ENCODE results near the gene CCDC188. TPM values are rescaled to one million over a fixed set of nuclear protein-coding genes. Genes with fewer than 3 reads are reported as not detected.

The CCDC188 gene
- total RNA-seq = 1.00 TPM
- long read RNA-seq = 0 reads

DNA sequence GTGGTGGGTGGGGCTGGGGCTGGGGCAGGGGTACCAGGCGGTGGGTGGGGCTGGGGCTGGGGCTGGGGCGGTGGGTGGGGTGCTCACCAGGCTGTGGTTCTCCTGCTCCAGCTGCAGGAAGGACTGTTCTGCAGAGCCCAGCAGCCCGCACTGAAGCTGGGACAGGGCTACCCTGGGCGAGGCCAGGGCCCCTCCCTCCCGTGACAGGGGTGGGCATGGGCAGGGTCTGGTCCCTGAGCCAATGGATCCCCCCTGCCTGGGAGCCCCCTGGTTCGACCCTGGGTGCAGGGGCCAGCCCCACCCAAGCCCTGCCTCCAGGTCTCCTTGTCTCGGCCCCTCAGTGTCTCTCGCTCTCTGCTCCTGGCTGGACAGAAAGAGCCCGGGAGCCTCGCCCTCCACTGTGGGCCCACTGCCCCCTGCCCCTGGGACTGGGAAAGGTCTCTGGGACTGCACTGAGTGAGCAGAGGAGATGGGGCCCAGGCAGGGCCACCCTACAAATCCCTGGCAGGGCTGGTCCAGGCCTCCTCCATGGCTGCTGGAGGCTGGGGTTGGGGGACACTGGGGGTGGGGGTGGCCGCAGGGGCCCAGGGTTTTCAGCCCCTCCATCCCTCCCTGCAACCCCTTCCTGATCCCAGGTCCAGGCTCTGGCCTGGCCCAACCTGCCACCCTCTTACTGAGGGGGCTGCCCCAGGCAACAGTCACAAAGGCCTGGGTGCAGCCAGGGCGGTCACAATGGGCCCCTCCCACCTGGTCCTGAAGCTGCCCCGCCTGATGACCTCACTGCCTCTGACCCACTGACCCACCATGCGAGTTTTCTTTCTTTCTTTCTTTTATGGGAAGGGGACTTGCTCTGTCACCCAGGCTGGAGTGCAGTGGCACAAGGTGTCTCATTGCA lies at the start of gene CCDC188:
TSS of gene CCDC188 (minus strand) at position 675 of the 895 bp plus-strand sequence. CDS start at position 606, 69 bp downstream.
- DNase-seq (ENCODE audit: low spot score) = no peak

DNA sequence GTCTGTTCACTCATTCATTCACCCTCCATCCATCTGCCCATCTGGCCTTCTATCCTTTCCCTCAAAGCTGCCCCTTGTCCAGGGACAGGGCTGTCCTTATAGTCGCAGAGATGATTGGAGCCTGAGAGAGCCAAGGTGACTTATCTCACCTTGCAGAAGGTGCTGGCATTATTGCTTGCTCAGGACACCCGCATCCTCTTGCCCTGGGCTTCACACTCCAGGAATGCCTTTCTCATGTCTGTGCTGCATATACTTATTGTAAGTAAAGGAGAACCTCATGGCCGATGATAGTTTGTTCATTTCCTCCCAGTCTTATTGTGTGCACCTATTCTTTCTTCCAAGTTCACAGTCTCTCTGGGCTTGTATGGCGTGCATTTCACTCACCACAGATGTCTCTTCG lies 49.1 kb upstream of the CCDC188 start:
- no peak for DNase-seq (ENCODE audit: low spot score)

DNA sequence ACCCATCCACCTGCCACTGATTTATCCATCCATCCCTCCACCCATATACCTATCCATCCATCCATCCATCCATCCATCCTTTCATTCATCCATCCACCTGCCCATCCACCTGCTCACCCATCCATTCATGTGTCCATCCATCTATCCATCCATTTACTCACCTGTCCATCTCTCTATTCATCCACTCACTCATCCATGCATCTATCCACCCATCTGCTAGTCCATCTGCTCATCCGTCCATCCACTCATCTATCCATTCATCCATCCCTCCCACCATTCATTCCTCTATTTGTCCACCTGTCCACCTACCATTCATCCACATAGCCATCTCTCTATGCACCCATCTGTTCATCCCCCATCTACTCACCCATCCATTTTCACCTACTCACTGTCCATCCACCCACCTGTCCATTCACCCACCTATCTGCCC lies 48.6 kb upstream of the CCDC188 start:
- DNase-seq (ENCODE audit: low spot score) = no peak

DNA sequence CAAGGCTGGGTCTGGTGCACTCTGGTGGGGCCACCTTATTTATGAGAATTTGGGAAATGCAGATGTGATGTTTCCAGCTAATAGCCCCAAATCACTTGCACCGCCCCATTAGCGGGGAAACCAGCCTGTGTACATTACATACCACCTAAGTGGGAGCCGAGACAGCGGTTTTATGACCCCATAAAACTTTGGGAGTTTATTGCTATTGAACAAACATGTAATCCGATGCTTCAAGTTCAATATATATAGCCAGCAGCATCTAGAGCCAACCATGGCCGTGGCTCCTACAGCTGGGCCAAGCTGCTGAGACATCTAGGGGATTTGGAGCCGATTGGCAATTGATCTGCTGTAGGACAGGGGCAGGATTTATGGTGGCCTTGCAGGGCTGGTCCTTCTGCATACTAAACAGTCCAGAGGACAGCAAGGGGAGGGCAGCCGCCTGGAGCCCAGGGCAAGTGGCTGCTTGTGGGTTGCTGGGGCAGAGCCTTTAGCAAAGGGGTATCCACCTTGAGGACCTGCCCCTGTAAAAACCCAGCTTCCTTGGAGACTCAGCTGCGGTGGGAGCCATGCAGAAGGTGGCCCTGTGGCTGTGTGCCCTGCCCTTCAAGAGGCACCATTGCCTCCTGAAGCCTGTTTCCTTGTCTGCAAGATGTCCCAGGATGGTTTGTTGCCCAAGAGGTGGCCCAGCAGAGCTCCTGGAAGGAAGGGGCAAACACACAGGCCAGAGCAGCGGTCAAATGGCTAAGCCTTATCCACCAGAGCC lies 47.9 kb upstream of the CCDC188 start:
- DNase-seq (ENCODE audit: low spot score) = no peak

DNA sequence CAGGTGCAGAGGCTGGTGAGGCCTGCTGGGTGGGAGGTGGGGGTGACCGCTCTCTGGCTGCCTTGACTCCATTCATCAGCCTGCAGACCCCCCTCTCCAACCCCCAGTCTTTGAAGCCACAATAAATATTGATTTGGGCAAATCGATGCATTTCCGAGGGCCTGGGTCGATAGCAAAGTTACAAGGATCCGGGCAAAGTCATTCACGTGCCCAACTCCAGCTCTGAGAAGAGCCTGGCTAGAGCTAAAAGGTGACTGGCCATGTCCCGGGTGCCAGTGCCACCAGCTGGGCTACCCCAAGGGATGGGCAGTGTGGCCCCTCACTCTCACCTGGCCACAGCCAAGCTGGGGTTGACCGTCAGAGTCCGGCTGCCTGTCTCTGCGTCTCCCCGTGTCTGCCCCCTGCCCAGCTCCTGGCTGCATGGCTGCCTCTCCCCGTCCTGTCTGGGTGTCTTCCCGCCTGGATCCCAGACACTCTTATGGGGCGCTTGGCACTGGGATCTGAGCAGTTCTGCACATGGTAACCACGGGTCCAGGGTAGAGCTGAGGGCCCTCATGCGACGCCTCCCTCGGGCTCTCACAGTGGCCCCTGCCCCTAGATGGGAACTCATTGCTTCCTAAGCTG lies 46.7 kb upstream of the CCDC188 start:
- no peak for DNase-seq (ENCODE audit: low spot score)

DNA sequence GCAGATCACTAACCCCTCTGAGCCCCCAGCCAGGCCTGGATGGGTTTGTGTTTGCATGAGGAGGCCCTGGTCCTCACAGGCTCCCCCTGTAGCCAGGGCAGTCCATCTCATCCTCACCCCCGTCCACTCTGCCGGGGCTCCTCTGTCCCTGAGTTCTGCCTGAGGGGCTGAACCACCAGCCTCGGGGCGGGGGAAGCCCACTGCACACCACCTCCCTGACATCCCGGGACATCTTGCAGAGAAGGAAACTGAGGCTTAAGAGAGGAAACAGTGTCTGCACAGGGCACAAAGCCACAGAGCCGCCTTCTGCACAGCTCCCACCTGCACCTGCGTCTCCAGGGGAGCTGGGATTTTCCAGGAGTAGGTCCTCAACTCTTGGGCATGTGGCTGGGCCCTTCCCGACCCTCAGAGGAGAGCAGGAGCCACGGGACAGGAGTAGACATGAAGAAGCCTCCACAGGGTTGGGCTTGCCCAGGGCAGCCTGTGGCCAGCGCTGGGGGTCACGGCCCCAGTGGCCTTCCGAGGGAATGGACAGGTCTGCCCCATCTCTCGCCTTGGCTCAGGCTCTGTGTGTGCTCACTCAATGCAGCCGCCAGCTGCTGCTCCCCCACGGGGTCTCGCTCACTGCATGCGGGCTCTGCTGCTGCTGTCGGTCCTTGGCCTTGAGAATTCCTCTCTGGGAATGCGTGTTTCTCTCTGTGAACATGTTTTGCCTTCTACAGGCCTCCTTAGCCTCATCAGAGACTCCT lies 45.4 kb upstream of the CCDC188 start:
- no peak for DNase-seq (ENCODE audit: low spot score)

DNA sequence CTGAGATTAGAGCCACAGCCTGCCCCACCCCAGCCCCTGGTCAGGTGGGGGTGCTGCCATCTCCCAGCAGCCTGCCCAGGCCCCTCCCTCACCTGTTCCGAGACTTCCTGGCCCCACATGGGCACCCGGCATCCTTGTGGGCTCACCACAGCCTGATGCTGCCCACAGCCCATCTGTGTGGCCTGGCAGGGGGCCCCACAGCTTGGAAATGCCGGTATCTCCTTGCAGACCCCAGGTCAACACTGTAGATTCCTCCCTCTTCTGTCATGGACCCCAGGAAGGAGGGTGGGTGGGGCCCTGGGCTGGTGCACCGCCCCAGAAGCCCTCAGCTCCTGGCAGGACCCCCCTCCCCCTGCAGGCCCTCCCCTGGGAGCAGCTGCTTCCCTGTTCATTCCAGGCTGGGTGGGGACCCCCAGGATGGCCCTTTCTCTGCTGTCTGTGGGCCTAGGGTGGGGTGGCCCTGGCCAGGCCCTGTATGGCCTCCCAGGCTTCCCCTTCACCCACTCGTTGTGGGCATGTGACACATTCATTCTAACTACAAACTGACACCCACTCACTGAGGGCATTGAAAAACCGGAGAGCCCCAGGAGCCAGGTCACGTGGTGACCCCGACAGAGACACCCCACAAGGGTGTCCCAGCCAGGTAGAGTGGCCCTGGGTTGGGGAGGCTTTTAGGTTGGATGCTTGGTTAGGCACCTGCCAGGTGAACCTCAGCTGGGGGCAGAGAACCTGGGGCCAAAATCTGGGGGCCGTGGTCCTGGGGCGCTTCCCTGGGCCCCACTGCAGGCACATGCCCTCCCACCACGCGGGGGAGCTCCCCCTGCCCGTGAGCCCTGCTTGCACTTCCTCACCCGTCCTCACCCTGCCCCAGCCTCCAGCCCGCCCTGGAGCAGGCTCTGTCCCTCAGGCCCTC lies 44.1 kb upstream of the CCDC188 start:
- DNase-seq (ENCODE audit: low spot score) = no peak

DNA sequence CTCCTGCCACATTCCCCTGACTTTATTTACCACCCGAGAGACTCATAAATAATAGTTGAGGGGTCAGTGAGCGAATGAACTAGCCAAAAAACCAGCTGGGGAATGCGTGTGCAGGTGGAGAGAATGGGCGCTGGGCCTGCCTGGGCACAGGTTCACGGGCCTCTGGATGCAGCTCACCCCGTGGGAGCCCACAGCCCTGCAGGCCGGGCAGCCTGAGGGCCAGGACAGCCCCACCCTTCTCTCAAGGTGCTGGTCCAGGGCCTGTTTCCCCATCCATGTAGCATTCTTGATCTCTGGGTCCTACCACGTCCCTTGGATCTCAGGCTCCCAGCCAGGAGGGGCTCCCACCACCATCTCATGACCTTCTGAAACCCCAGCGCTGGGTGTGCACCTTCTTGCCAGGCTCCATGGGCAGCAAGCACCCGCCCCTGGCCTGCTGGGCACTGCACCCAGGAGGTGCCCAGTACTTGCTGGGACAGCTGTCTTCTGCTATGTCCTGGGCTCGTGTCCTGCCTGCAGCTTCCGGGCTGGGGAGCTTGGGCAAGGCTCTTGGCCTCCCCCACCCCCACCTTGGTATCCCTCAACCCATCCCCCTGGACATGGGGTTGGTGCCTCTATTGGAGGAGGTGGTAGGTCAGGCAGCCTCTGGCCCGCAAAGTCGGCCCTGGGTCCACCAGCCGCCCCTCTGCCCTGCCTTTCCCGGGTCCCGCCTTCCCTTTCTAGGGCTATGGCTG lies 43.1 kb upstream of the CCDC188 start:
- no peak for DNase-seq (ENCODE audit: low spot score)

DNA sequence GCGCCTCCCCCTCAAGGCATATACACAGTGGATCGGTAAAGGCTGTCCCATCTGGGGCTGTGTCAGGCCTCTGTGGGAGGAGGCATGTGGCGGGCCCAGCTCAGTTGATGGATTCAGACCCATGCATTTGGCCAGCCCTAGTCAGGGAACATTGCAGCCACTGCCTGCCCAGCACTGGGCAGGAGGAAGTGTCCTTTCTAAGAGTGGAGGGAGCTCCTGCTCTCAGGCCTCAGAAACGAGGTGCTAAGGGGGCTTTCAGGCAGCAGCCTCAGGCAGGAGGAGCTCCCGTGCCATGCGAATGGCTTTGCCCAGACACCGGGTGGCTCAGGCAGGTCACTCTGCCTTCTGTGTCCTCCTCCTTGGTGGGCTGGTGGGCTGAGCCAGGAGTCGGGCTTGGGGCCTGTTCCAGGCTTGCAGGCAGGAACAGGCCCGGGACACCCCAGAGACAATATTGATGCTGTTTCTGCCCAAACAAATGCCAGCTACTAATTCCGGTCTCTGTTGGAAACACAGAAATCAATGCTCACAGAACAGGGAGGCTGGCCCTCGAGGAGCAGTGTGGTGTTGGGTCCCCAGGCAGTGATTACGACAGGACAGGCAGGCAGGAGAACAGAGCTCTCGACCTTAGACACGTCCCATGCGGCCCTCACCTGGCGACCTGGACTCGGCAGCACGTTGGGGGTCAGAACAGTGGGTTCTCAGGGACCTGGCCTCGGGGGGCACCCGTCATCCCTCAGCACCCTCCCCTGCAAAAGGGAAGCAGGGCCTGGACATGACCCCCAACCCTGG lies 42.3 kb upstream of the CCDC188 start:
- DNase-seq (ENCODE audit: low spot score) = no peak

DNA sequence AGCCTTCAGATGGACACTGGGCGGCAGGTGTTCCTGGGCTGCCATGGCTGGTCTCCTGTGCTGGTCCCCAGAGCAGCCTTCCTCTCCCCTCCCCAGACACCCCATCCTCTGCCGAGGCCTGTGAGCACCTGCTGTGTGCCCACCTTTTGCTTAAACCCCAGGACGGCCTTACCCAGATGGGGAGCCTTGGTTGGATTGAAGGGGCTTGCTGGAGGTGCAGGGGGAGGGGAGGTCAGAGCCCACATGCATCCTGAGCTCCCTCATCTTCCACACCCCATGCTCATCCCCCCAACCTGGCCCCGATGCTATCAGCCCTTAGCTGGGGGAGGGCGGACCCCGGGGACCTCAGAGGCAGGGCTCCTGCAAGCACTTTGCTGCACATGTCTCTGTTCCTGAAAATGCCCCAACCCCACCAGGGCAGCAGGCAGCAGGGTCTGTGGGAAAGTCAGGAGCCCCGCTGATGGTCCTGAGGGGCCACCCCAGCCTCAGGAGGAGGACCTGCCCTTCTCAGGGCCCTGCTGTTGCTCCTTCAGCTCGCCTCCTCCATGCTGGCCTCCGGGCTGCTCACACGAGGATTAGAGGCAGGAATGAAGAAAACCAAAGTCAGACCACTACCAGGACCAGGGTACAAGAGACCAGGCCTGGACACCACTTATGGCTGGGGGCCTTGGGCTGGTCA lies 41.6 kb upstream of the CCDC188 start:
- no peak for DNase-seq (ENCODE audit: low spot score)

DNA sequence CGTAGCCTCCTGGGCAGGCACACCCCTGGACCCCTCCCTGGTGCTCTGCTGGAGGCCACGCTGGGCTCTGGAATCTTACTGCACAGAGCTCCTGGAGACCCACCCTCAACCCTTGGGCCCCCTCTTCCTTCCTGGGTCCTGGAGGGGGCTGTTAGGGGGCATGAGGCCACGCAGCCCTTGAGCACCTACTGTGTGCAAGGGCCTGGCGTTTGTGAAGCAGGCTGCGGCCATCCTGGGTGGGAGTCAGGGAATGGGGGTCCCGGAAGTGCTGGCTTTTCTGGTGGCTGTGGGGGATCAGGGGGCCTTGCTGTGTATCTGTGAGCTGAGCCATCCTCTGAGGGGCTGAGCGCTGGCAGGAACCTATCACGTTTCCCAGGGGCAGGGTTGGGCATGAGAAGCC lies 40.9 kb upstream of the CCDC188 start:
- DNase-seq (ENCODE audit: low spot score) = no peak

DNA sequence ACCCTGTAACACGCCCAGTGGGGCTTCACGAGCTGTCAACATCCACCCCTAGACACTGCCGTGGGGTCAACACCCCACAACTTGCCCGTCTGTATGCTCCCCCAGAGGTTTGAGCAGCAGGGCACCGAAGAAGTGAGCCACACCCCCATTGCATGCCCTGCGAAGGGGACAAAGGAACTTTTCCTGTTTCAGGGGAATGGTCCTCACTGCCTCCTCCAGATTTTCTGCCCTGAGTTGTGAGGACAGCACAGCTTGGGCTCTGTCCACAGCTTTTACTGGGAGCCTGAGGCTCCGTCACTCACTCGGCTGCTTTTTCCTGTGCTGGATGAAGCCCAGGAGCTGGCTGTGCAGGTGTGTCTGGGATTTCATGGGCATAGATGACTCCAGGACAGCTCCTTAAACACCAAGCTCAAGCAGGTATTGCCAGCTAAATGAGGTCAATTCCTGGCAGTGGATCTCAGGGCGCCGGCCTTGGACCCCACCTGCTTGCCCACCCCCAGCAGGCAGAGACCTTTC lies 40.2 kb upstream of the CCDC188 start:
- DNase-seq (ENCODE audit: low spot score) = no peak

DNA sequence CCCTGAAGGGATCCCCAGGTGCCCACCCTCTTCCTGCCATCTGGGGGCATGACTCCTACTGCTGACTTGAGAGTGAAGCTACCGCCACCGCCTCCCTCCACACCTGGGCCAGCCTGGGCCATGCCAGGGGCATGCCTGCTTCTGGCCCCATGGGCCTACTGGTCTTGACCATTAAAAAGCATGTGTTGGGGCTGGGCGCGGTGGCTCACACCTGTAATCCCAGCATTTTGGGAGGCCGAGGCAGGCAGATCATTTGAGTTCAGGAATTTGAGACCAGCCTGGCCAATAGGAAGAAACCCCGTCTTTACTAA lies 37.7 kb upstream of the CCDC188 start:
- DNase-seq (ENCODE audit: low spot score) = no peak

DNA sequence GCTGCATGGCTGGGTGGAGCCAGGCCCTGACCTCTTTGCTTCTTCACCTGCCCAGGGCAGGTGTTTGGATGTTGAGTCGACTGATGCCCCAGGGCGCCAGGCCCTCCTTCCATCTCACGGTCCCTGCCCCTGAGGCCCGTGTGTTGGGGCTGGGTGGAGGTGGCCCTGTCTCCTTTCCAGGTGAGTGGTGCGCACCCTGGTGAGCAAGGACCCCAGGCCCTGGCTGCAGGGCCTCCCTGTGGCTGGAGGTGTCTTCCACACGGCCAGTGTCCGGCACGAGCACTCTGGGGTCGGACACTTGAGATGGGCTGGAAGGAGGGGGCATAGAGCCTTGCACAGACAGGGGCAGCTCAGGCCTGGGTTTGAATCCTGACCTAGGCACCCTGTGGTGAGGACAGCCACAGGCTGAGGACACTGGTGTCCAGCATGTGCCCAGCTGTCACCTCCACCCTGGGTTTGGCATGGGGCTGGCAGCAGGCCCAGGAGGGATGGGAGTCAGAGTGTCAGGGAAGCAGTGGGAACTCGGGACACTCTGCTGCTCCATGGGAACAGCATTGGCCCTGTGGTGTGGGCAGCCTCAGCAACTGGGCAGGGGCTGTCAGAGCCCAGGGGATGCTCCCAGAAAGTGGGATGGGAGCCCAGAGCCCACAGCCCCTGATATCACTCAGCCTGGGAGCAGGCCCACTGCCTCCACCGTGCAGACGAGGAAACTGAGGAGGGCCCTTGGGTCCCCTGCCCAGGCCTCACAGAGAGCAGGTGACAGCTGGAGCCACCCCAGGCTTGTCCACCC lies 37.1 kb upstream of the CCDC188 start:
- no peak for DNase-seq (ENCODE audit: low spot score)

DNA sequence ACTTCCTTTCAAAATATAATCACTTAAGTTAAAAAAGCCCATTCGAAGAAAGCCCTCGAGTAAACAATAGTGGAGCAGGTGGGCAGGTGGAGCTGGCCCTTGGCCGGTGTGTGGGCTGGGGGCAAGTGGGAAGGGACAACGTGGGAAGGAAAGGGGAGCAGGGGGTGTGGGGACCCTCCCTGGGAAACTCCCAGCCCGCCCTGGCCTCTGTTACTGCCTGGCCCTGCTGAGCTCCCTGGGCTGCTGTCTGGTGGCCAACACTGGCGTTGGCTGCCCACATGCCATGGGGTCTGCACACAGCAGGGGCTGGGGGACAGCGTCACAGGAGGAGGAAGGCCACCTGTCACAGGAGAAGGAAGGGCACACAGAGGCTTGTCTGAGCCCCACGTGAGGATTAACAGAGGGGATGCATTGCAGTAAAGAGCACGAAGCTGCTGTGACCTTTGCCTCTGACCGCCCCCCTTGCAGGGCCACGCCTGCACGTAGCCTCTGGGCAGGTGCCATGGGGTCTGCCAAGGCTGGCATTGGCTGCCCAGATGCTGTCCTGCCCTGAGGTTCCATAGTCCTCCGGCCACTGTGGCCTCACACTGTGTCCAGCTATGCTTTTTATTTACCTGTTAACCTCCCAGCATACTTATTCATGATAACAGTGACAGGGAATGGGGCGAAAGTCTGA lies 36.2 kb upstream of the CCDC188 start:
- DNase-seq (ENCODE audit: low spot score) = no peak

DNA sequence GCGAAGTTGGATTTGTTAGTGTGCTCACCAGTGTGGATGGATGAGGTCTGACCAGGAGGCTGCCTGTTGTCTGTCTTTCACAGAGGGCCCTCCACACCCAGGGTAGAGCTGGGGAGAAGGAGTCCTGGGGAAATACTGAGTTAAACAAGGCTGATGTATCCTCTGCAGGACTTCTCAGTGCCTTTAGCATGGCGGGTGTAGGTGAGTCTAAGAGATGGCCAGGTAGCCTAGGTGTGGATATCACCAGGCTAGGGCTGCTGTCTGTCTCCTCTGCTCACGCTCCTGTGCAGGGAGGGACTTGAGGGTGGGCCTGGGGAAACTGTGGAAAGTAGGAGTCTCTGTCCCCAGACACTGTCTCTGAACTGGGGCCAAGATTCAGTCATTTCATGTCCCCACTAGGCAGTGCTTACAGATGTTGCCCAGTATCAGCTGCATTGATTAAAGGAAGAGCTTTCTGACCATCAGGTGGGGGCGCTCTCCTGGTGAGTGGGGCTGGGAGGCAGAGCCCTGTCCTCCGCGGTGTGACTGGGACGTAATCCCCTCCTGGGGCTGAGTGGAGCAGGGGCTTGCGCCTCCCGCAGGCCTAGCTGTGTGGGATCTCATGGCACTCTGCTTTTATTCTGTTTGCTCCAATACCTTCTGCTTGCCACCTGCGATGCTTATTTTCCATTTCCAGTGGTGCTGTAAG lies 35.5 kb upstream of the CCDC188 start:
- no peak for DNase-seq (ENCODE audit: low spot score)

All from mesenteric fat pad (tissue), 1 donor.